Fibroblast of mammary gland (primary cell): ENCODE results near the gene WNK1.

ENCODE experiments used
- DNase-seq: peaks from one replicate; pipeline ENCODE4 v3.0.0-alpha.2; 2010; ENCODE audit warnings: low read depth
- H3K4me3 ChIP-seq: 2 replicates; pipeline ENCODE4 v1.5.1; 2011; ENCODE audit warnings: low read depth, mild to moderate bottlenecking, low read length, moderate library complexity; ENCODE audit not compliant: control insufficient read depth
- TF ChIP-seq, protein P1 (sequence below): conservative IDR thresholded peaks from 2 replicates; pipeline ENCODE4 v1.5.1; 2011; ENCODE audit warnings: low read depth, low read length, inconsistent platforms; ENCODE audit not compliant: control insufficient read depth, insufficient read depth

WNK1 gene

DNA sequence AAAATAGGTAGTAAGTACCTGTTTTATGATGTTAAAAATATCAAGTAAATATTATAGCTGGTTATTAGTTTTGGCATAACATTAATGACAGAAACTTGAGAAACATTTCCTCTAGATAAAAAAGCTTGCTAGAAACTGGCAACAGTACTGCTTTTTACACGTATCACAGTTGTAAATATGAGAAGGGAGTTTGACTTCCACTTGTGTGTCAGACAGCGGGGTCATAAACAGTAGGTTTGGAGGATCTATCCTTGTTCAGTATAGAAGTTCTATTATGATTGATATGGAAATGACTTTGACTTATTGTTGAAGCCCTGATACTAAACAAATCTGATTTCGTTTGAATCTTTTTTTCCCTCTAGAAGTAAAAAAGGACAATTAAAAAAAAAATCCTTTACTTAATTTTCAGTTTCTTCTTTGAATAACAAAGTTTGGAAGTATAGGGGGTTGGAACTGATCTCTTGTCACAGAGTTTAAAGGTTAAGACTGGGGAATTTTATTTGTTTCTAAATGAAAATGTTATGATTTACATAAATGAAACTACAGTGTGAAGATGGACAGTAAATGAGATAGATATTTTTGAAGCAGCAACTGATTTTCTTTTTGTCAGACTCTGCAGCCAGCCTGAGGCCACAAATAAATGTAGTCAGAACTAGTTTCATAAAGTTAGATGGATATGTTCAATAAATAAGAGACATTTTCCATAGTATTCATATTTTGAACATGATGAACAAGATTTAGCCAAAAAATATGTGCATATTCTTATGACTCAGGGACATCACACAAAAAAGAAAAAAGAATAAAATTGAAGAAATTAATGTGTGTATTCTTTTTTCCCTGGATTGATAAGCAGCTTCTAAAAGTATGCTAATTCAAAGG is 50.1 kb downstream of the WNK1 start:
- no peak for DNase-seq
- TF ChIP-seq, protein P1, sequence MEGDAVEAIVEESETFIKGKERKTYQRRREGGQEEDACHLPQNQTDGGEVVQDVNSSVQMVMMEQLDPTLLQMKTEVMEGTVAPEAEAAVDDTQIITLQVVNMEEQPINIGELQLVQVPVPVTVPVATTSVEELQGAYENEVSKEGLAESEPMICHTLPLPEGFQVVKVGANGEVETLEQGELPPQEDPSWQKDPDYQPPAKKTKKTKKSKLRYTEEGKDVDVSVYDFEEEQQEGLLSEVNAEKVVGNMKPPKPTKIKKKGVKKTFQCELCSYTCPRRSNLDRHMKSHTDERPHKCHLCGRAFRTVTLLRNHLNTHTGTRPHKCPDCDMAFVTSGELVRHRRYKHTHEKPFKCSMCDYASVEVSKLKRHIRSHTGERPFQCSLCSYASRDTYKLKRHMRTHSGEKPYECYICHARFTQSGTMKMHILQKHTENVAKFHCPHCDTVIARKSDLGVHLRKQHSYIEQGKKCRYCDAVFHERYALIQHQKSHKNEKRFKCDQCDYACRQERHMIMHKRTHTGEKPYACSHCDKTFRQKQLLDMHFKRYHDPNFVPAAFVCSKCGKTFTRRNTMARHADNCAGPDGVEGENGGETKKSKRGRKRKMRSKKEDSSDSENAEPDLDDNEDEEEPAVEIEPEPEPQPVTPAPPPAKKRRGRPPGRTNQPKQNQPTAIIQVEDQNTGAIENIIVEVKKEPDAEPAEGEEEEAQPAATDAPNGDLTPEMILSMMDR: no peak

GRCh38 chr12:805022-805632 is 52.7 kb downstream of the WNK1 start:
- no peak overlapping the region for H3K4me3 ChIP-seq
- DNase-seq: no peak
- TF ChIP-seq, protein P1: no peak

More for the DNA sequence above, 50.1 kb downstream of the WNK1 start:
- H3K4me3 ChIP-seq: no peak overlapping the region

GRCh38 chr12:806200-806791 is 53.9 kb downstream of the WNK1 start:
- DNase-seq: no peak
- H3K4me3 ChIP-seq: no peak overlapping the region
- TF ChIP-seq, protein P1: no peak

GRCh38 chr12:807041-807735 is 54.8 kb downstream of the WNK1 start:
- no peak for DNase-seq
- TF ChIP-seq, protein P1: no peak
- no peak overlapping the region for H3K4me3 ChIP-seq

GRCh38 chr12:810116-810515 is 57.7 kb downstream of the WNK1 start:
- DNase-seq: no peak
- TF ChIP-seq, protein P1: no peak
- no peak overlapping the region for H3K4me3 ChIP-seq

GRCh38 chr12:810671-811415 is 58.5 kb downstream of the WNK1 start:
- peak; percentile 35 for DNase-seq
- H3K4me3 ChIP-seq: no peak overlapping the region
- TF ChIP-seq, protein P1: no peak
